Stimulated activated CD4-positive, alpha-beta T cell treated with anti-CD3 and anti-CD28 coated beads, Interleukin-4, amount 100 ng/mL, for 1 hour (primary cell): ENCODE data around the gene ZNF839.
"Not testable (repeated sequence)": the region's sequence is repeated elsewhere in the genome, so short reads cannot be mapped to it uniquely, and the experiment has no call there.

Source experiments
- DNase-seq: peaks from one replicate; pipeline ENCODE4 v3.0.0-alpha.2; 2020

ZNF839 gene

GRCh38 chr14:102319351-102320032 is at the start of gene ZNF839:
Gene ZNF839, plus strand, starts transcription at chr14:102319746. Its CDS starts 20 bp downstream, at chr14:102319766.
- peak; percentile 96 for DNase-seq

GRCh38 chr14:102272392-102272791 is 47.2 kb upstream of the ZNF839 start:
- DNase-seq, result no peak

- no peak for DNase-seq
Measured at GRCh38 chr14:102275866-102276265, 43.7 kb upstream of the ZNF839 start.

- DNase-seq, result no peak
Measured at GRCh38 chr14:102277874-102278630, 41.5 kb upstream of the ZNF839 start.

DNA sequence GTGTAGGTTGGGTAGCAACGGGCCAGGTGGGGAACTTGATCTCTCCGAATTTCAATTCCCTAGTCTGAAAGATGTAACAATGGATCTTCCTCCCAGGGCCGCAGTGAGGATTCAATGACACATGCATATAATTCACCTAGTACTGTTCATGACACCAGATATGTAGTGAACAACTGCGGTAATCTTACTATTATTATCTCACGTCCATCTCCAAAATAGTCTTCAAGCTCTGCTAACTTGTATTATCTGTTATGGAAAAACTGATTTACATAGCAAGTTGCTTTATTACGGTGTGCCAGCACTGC is 41.0 kb upstream of the ZNF839 start:
- no peak for DNase-seq

- no peak for DNase-seq
Measured at GRCh38 chr14:102279282-102279681, 40.3 kb upstream of the ZNF839 start.

GRCh38 chr14:102279688-102280348 is 39.7 kb upstream of the ZNF839 start:
- no peak for DNase-seq

DNA sequence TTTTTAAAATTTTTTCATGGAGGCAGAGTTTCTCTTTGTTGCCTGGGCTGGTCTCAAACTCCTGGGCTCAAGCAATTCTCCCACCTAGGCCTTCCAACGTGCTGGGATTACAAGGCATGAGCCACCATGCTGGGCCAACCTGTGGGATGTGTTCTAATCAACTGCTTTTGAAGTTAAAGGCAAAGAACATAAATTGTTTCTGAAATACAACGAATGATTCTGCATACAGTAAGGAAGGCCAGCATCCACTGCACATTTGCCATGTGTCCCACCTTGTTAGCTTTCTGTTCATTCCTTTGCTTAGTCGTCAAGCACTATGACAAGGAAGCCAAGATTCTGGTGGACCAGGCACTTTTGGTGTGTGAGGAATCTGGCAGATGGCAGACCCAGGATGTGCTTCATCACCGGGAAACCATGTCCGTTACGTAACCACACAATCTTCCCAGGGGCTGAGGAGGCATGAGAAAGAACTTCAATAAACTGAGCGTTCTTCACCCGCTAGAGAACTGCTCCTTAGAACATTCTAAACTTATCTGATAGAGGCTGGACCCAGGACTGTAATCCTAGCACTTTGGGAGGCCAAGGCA is 39.1 kb upstream of the ZNF839 start:
- DNase-seq, result no peak

- no peak for DNase-seq
Measured at GRCh38 chr14:102282751-102283465, 36.6 kb upstream of the ZNF839 start.

GRCh38 chr14:102283631-102284129 is 35.9 kb upstream of the ZNF839 start:
- DNase-seq, result no peak

GRCh38 chr14:102285106-102285505 is 34.4 kb upstream of the ZNF839 start:
- DNase-seq, result no peak

GRCh38 chr14:102288139-102288538 is 31.4 kb upstream of the ZNF839 start:
- no peak for DNase-seq

DNA sequence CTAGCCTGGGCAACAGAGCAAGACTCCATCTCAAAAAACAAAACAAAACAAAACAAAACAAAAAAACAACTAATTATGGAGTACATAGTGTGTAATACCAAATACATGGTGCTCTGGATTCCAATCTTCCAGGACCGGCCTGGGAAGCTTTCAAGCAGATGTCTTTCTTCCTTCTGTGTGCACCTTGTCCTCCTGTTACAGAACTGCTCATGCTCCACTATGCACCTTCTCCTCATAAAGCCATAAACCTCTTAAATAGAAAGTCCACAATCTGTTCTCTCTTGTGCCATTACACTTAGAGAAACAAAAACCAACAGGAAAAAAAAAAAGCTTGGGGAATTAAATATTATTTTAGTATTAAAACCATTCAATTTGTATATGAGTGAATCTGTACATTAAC is 27.1 kb upstream of the ZNF839 start:
- no peak for DNase-seq

DNA sequence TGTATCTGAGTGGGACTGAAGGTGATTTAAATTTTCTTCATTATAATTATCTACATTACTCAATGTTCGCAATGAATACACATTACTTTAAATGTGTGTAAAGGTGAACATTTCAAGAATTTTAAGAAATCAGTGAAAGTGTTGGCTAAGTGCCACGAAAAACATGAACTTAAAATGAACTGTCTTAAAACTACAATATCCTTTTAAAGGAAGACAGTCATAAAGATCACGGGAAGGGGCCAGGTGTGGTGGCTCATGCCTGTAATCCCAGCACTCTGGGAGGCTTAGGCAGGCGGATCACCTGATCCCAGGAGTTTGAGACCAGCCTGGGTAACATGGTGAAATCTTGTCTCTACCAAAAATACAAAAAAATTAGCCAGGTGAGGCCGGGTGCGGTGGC is 25.8 kb upstream of the ZNF839 start:
- DNase-seq, result no peak

DNA sequence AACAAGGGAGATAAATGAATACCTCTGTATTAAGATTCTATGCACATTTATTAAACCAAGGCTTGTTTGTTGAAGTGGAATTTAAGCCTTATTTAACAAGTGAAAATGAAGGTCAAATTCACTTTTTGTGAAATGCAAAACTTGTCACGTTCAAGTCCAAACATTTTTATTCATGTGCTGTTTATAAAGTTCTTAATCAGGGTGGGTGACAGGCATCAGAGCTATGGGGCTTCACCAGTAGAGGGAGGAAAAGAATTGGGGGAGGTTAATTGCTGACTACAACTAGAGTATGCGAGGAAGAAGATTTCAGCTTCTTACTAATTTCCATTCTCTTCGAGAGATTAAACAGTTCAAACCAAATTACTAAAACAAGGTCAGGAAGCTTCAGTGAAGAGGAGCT is 24.3 kb upstream of the ZNF839 start:
- DNase-seq, result no peak

- no peak for DNase-seq
Measured at GRCh38 chr14:102297436-102298170, 21.9 kb upstream of the ZNF839 start.

- not testable (repeated sequence) for DNase-seq
Measured at GRCh38 chr14:102298303-102299070, 21.1 kb upstream of the ZNF839 start.

- DNase-seq, result no peak
Measured at GRCh38 chr14:102303664-102304063, 15.9 kb upstream of the ZNF839 start.

DNA sequence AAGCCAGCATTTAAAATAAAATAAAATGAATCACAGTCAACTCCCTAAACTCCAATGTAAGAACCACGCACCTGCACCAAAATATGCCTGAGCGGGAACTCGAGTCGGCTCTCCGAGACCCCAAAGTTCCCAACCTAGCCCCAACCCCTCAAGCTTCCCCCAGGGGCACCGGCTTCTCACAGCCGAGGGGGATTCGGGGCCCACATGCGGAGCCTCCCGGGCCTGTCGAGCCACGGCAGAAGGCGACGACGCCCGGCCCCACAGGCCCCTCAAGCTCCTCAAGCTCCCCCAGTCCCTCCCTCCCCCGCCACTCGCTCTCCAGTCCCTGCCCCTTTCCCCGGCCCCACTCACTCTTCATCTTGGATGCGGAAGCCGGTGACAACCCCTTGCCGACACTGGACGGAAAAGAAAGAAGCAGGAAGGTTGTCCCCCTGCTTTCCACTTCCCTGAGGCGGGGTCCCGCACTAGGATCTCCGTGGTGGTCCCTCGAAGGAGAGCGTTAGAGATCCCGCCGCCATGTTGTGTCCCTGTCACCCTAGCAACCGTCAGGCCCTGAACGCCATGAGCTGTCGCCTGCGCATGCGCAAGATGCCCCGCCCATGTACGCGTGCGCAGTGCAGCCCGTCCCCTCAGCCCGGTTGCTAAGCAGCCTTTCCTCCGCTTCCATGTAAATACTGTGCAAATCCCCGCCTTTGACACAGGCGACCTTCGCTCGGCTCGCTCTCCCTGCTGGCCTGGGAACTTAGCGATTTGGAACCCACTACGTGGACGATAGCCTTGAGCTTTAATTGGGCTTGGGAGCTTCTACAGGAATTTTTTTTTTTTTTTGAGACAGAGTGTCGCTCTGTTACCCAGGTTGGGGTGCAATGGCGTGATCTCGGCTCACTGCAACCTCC is 14.7 kb upstream of the ZNF839 start, which contains the start of gene MOK:
Gene MOK, minus strand, starts transcription at position 554 of the 896 bp plus-strand sequence. Its CDS starts 196 bp downstream, at position 358.
- DNase-seq, result peak; percentile 94
